NCI-H69 (cell line): ENCODE results near the gene DUS1L.
A peak's percentile ranks its signal among the peaks of the same experiment; 100 is the strongest.

Experiments used
- DNase-seq: peaks from one replicate; lab custom pipeline; 2025; lab: John Stamatoyannopoulos, UW

DUS1L gene

GRCh38 chr17:82055023-82055964 is 10.3 kb downstream of the DUS1L start:
- DNase-seq = peak; percentile 55

- no peak for DNase-seq
These were observed 11.1 kb downstream of the DUS1L start for GRCh38 chr17:82054351-82055022.

GRCh38 chr17:82053556-82054263 is 11.9 kb downstream of the DUS1L start:
- no peak for DNase-seq

GRCh38 chr17:82053130-82053529 is 12.5 kb downstream of the DUS1L start:
- no peak for DNase-seq

- DNase-seq = no peak
These were observed 13.0 kb downstream of the DUS1L start for GRCh38 chr17:82052638-82053059.

- DNase-seq = peak; percentile 86
These were observed 13.6 kb downstream of the DUS1L start, which contains the start of the genes GPS1 and RFNG for GRCh38 chr17:82051776-82052637. TSS of gene GPS1 (plus strand) at chr17:82051898. CDS start at chr17:82051932, 34 bp downstream. TSS of gene RFNG (minus strand) at chr17:82051811. CDS start at chr17:82051766, 45 bp downstream.

GRCh38 chr17:82050761-82051641 is 14.6 kb downstream of the DUS1L start:
- DNase-seq = no peak

- no peak for DNase-seq
These were observed 15.3 kb downstream of the DUS1L start for GRCh38 chr17:82050152-82050760.

GRCh38 chr17:82049521-82049971 is 16.1 kb downstream of the DUS1L start:
- DNase-seq = no peak

GRCh38 chr17:82049106-82049505 is 16.5 kb downstream of the DUS1L start:
- no peak for DNase-seq

GRCh38 chr17:82048571-82048971 is 17.0 kb downstream of the DUS1L start:
- no peak for DNase-seq

GRCh38 chr17:82047914-82048570 is 17.6 kb downstream of the DUS1L start:
- DNase-seq = no peak

- no peak for DNase-seq
These were observed 18.2 kb downstream of the DUS1L start for GRCh38 chr17:82047379-82047778.

- DNase-seq = no peak
These were observed 18.7 kb downstream of the DUS1L start for GRCh38 chr17:82046903-82047302.

- DNase-seq = no peak
These were observed 19.6 kb downstream of the DUS1L start for GRCh38 chr17:82045936-82046484.

- DNase-seq = no peak
These were observed 22.1 kb downstream of the DUS1L start for GRCh38 chr17:82043507-82043906.

- no peak for DNase-seq
These were observed 23.0 kb downstream of the DUS1L start for GRCh38 chr17:82042649-82043048.

- no peak for DNase-seq
These were observed 24.3 kb downstream of the DUS1L start for GRCh38 chr17:82041144-82041814.
